Measurements from ENCODE around the gene FXYD2.

DNA sequence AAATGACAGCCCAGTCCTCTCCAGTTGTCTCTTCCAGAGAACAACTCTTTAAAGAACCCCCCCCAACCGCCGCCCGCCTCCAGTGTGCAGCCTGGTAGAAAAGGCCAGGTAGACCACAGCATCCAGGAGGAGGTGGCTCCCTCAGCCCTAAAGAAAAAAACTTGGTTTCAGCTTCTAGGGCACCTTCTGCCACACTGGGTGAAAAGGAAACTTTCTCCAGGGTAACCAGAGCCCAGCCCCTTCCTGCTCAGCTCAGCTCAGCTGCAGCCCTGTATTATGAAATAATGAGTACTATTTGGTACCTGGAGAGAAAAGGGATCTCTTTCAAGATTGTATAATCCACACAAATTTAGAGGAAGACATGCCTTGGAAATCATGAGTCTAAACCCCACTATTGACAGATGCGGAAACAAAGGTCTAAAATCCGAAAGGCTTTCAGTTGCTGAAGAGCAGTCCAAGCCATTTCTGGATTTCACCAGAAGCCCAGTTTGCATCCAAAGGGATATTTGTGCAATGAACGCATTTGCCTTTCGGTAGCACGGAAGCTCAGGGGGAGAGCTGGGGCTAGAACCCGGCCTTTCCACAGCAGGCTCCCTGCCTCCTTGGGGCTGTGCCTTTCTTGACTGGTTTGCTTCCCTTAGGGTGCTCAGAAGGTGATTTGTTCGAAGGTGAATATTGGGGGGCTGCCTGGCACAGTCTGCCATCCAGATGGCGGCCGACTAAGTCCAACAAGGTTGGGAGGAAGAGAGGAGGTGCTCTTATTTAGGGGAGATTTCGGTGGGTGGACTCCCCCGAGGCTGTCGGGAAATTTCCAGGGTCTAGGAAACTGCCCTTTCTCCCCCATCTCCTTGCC is 48.7 kb upstream of the FXYD2 start:
- TF ChIP-seq RAD21 (IDR thresholded peaks at IDR 0.05; ENCODE audit: low read length) (no peak), SMC3 (IDR thresholded peaks at IDR 0.05; ENCODE audit: low read depth, low read length) (no peak), POLR2A (IDR thresholded peaks at IDR 0.05; ENCODE audit: low read depth, low read length) (no peak), RCOR1 (IDR thresholded peaks at IDR 0.05; ENCODE audit: insufficient replicate concordance, low read length) (no peak), MAFK (IDR thresholded peaks at IDR 0.05; ENCODE audit: low read depth, low read length) (no peak), CEBPB (IDR thresholded peaks at IDR 0.05; ENCODE audit: low read depth, low read length) (no peak)
- TF ChIP-seq, protein P1, sequence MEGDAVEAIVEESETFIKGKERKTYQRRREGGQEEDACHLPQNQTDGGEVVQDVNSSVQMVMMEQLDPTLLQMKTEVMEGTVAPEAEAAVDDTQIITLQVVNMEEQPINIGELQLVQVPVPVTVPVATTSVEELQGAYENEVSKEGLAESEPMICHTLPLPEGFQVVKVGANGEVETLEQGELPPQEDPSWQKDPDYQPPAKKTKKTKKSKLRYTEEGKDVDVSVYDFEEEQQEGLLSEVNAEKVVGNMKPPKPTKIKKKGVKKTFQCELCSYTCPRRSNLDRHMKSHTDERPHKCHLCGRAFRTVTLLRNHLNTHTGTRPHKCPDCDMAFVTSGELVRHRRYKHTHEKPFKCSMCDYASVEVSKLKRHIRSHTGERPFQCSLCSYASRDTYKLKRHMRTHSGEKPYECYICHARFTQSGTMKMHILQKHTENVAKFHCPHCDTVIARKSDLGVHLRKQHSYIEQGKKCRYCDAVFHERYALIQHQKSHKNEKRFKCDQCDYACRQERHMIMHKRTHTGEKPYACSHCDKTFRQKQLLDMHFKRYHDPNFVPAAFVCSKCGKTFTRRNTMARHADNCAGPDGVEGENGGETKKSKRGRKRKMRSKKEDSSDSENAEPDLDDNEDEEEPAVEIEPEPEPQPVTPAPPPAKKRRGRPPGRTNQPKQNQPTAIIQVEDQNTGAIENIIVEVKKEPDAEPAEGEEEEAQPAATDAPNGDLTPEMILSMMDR (conservative IDR thresholded peaks at IDR 0.05; ENCODE audit: low read depth, low read length) = no peak

All from IMR-90 (cell line).